Transverse colon (tissue), 4 donors: ENCODE results near the gene CFAP54. TPM values are rescaled to one million over a fixed set of nuclear protein-coding genes. Genes with fewer than 3 reads are reported as not detected.

Experiments
- DNase-seq: peaks from one replicate; pipeline ENCODE4 v3.0.0-alpha.2; 2019
- H3K27ac ChIP-seq, 4 donors: fragments of 200-600 bp; sonication (generic); 2 replicates each; pipeline ENCODE4 v1.5.1; 2016 to 2018; ENCODE audit warnings: inconsistent platforms in 4 of 4
- H3K27me3 ChIP-seq: fragments of 200-600 bp; sonication (generic); 2 replicates; pipeline ENCODE4 v1.5.1; 2017; ENCODE audit warnings: inconsistent platforms
- H3K36me3 ChIP-seq, 4 donors: fragments of 200-600 bp; sonication (generic); 2 replicates each; pipeline ENCODE4 v1.5.1; 2017 to 2019; ENCODE audit warnings: inconsistent platforms in 4 of 4
- H3K4me1 ChIP-seq, 4 donors: fragments of 200-600 bp; sonication (generic); 2 replicates each; pipeline ENCODE4 v1.5.1; 2017 to 2020; ENCODE audit warnings: inconsistent platforms in 4 of 4
- H3K4me3 ChIP-seq, 4 donors: fragments of 200-600 bp; sonication (generic); 1 replicate in 1 of 4; 2 replicates in 3 of 4; pipeline versions ENCODE4 v1.5.1 to v1.6.1; 2017 to 2019; ENCODE audit warnings: inconsistent platforms in 4 of 4
- H3K9me3 ChIP-seq, 2 donors: fragments of 200-600 bp; sonication (generic); 2 replicates each; pipeline ENCODE4 v1.5.1; 2017 to 2019; ENCODE audit warnings: inconsistent platforms in 2 of 2
- CTCF ChIP-seq, 5 experiments: fragments of 200-600 bp in 3 of 5; fragments of 450-650 bp in 2 of 5; sonication (generic) in 3 of 5; IDR thresholded peaks; 1 replicate in 2 of 5; 2 replicates in 3 of 5; pipeline ENCODE4 v1.5.1; 2016 to 2017; ENCODE audit warnings: antibody characterized with exemption in 5 of 5, inconsistent platforms in 3 of 5, mild to moderate bottlenecking in 2 of 5, moderate library complexity in 1 of 5
- EP300 ChIP-seq: sonication (generic); formaldehyde crosslinking; IDR thresholded peaks from one replicate; pipeline ENCODE4 v1.6.1; 2017; ENCODE audit warnings: antibody characterized with exemption, low read depth
- POLR2A ChIP-seq: fragments of 450-650 bp; IDR thresholded peaks from one replicate; pipeline ENCODE4 v1.6.1; 2016; ENCODE audit warnings: antibody characterized with exemption, mild to moderate bottlenecking, moderate library complexity
- POLR2AphosphoS5 ChIP-seq, 3 donors: sonication (generic); formaldehyde crosslinking; IDR thresholded peaks; one replicate each; pipeline ENCODE4 v1.6.1; 2016; ENCODE audit warnings: antibody characterized with exemption in 3 of 3
- WGBS, 2 donors: methylation state at CpG; one replicate each; pipeline ENCODE4 v1.1.5; 2018; ENCODE audit warnings: low coverage in 1 of 2; 5-methylcytosine and 5-hydroxymethylcytosine counted together
- in situ Hi-C, 4 donors: fragments of 200-750 bp; cut with MboI; loops; one replicate each; pipeline versions ENCODE4 v1.15.0 to v1.15.1; 2017; ENCODE audit warnings: low sequenced_read_pairs in 3 of 4, low pct_ligation_motif_present in 1 of 4, low pct_unique_long_range_greater_than_20kb in 1 of 4
- intact Hi-C: fragments of 100-400 bp; cut with DNase I; formaldehyde crosslinking; loops from one replicate; pipeline ENCODE4 v1.15.1; 2023; ENCODE audit warnings: low total_unique reads
- total RNA-seq, 4 donors: library from RNA; depleted of rRNA; stranded (reverse); fragments of >200 nt; gene quantifications; one replicate each; pipeline ENCODE4 v1.1.0, GENCODE V29; 2016

Gene CFAP54
- total RNA-seq, 4 donors from 2014 or later: 0.14 to 22.3 (median 2.1) TPM; not detected in 1

DNA sequence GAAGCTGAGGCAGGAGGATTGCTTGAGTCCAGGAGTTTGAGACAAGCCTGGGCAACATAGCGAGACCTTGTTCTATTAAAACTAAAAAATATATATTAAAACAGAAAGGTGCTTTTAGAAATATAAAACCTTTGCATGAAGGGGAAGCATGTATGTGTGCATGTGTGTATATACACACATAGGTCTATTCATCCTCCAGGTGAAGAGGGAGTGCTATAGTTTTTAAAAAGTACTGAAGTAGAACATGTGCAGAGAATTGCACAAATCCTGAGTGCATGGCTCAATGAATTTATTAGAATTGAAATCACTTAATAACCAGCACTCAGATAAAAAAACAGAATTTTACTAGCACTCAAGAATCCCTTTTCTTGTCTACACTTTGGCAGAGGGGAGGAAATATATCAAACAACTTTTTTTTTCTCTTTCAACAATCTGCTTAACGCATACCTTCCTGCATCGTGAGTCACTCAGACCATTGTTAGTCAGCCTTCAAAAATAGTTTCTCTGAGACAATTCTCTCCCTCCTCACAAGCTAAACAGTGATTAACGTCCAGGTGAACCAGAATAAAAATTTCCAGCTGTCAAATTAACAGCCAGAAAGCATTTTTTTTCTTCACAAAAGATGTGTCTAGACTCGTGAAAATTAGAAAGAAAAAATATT, 400.0 kb downstream of the CFAP54 start:
- WGBS, 2 donors: 45 to 52% methylated on average over 5 of the region's 5 CpGs
- TF ChIP-seq POLR2A (no peak), CTCF (IDR thresholded peaks at IDR 0.05) (no peak), EP300 (no peak), POLR2AphosphoS5 (IDR thresholded peaks at IDR 0.05) (no peak)
- in situ Hi-C loops (no loop called here), intact Hi-C loops (no loop called here)
- H3K27ac ChIP-seq: no peak overlapping the region
- DNase-seq: no peak
- H3K4me3 ChIP-seq: no peak overlapping the region
- H3K4me1 ChIP-seq: peaks cover 0 to 2% (median 0%) of the 10 kb centered on the region in 4 donors
- no peaks in the 10 kb centered on the region for H3K27me3 ChIP-seq
- no peaks in the 10 kb centered on the region for H3K36me3 ChIP-seq
- H3K9me3 ChIP-seq: no peaks in the 10 kb centered on the region

GRCh38 chr12:96890331-96890730, 401.0 kb downstream of the CFAP54 start:
- Histone ChIP-seq H3K4me1 (peaks cover 0 to 2% (median 0%) of the 10 kb centered on the region in 4 donors), H3K36me3 (no peaks in the 10 kb centered on the region), H3K27ac (no peak overlapping the region), H3K4me3 (no peak overlapping the region), H3K9me3 (no peaks in the 10 kb centered on the region), H3K27me3 (no peaks in the 10 kb centered on the region)
- 89 to 90% methylated on average over 1 to 2 of the region's 2 CpGs for WGBS, 2 donors
- intact Hi-C loops: no loop called here
- no peak for DNase-seq
- TF ChIP-seq EP300 (no peak), POLR2A (no peak), POLR2AphosphoS5 (IDR thresholded peaks at IDR 0.05) (no peak), CTCF (IDR thresholded peaks at IDR 0.05) (no peak)
- in situ Hi-C loops: no loop called here

DNA sequence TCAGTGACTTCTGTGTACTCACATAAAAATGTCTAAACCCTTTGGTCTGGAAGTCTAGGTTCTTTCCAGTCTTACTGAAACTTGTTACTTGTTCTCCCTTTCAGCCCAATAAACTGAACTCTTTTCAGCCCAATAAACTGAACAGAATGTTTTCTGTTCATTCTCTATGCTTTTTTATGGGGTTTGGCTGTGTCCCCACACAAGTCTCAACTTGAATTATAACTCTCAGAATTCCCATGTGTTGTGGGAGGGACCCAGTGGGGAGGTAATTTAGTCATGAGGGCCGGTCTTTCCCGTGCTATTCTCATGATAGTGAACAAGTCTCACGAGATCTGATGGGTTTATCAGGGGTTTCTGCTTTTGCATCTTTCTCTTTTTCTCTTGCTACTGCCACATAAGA, 402.7 kb downstream of the CFAP54 start:
- DNase-seq: no peak
- intact Hi-C loops: no loop called here
- Histone ChIP-seq H3K4me3 (no peak overlapping the region), H3K36me3 (no peaks in the 10 kb centered on the region), H3K9me3 (no peaks in the 10 kb centered on the region), H3K27me3 (no peaks in the 10 kb centered on the region), H3K4me1 (peaks cover 0 to 2% (median 0%) of the 10 kb centered on the region in 4 donors), H3K27ac (no peak overlapping the region)
- 47 to 54% methylated on average over 3 of the region's 3 CpGs for WGBS, 2 donors
- TF ChIP-seq EP300: no peak
- no peak for TF ChIP-seq POLR2AphosphoS5 (IDR thresholded peaks at IDR 0.05)
- TF ChIP-seq POLR2A: no peak
- no peak for TF ChIP-seq CTCF (IDR thresholded peaks at IDR 0.05)
- in situ Hi-C loops: no loop called here

DNA sequence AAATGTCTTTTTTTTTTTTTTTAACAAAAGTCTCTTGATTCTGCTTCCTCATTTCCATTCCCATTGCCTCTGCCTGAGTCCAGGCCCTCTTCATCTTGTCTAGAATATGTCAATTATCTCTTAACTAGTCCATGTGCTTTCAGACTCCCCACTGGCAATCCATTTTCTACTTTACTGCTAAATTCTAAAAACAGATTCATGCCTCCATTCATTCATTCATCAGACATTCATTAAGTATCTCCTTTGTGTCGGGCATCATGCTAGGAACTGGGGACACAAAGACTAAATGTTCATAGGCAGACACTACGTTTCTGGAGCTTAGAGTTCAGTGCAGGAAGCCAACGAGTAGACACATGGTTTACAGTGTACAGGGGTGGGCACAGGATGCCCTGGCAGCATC, 408.0 kb downstream of the CFAP54 start:
- H3K4me3 ChIP-seq: no peak overlapping the region
- no peaks in the 10 kb centered on the region for H3K9me3 ChIP-seq
- intact Hi-C loops: no loop called here
- no peaks in the 10 kb centered on the region for H3K4me1 ChIP-seq
- 67 to 100% methylated on average over 1 to 3 of the region's 3 CpGs for WGBS, 2 donors
- no peak for DNase-seq
- H3K36me3 ChIP-seq: no peaks in the 10 kb centered on the region
- no peaks in the 10 kb centered on the region for H3K27me3 ChIP-seq
- in situ Hi-C loops: no loop called here
- no peak overlapping the region for H3K27ac ChIP-seq
- TF ChIP-seq POLR2AphosphoS5 (IDR thresholded peaks at IDR 0.05) (no peak), POLR2A (no peak), CTCF (IDR thresholded peaks at IDR 0.05) (no peak), EP300 (no peak)
